ENCODE measurements around the gene CEP43.

Gene CEP43

DNA sequence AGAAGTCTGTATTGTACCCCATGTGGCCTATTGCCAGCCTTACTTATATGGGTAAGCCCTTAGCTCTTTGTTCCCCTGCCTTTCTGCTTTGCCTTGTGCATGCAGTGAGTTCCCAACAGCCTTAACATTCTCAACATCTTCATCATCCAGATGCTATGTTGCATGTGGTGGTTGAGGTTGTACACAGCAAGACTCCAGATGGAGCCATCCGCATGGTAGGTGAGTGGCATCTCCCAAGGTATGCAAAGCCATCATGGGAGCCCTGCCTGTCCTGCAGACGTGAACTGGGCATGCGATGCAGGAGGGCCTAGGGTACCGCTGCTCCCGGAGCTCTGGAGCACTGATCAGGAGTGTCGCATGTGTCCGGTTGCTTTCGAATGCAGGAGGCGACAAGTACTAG lies 16.1 kb downstream of the CEP43 start:
- DNase-seq = no peak

GRCh38 chr6:167020206-167020605 lies 21.0 kb downstream of the CEP43 start:
- DNase-seq = no peak

GRCh38 chr6:167027308-167027707 lies 28.1 kb downstream of the CEP43 start:
- DNase-seq = no peak

- DNase-seq = no peak
Observed at GRCh38 chr6:167027772-167028171, 28.6 kb downstream of the CEP43 start.

DNA sequence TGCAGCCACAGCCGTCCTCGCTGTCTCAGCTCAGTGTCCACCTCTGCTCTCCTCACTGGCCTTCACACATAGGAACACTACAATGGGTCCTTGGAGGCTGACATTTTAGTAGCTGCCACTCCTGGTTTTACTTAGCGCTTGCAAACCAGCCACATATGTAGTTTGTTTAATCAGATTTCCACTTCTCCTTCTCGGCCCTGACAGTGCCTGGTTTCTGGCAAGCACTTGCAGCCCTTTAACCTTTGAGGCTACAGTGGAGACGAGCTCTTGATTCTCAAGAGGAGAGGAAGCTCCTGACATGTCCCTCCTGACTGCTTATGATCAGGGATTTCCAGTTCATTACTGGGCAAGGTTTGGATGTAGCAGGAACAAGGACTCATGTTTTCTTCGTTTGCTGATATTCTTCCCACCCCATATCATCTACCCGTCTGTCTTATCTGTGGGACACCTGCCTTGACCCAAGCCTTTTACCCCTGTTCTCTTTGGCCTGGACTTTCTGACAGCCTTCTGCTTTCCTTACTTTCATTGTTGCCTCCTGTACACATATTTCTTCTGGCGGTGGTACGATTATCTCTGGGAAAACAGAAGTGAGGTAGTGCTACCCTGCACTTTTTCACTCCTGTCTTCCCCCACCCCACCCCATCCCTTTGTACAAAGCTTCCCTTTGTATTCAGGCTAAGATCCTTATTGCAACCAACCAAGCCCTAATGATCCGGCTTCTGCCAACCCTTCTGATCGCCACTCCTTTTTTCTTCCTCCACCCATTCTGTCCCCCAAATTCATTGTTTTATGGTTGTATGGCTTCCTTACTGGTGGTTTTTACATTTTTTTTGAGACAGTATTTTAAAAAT lies 31.2 kb downstream of the CEP43 start:
- no peak for DNase-seq

DNA sequence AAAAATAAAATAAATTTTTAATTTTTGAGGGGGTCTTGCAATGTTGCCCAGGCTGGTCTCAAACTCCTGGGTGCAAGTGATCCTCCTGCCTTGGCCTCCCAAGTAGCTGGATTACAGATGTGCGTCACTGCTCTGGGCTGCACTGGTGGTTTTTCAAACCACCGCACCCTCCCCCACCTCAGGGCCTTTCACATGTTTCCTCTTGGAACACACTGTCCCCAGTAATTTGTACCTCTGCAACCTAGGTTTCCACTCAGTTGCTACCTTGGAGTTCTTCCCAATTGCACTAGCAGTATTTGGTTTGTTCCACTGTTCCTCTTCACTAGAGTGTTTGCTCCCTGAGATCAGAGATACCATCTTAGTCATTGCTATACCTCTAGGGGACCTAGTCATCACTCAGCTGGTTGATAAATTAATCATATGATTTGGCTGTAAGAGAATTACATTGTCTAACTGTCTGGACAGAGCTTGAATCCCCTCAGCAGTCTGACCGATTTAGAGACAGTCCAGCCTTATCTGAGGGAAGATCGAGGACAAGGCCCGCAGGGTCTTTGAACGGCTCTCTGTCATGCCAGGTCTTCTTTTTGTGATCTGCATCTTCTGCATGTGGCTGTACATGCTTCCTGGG lies 32.0 kb downstream of the CEP43 start:
- DNase-seq = no peak

GRCh38 chr6:167034056-167034455 lies 34.9 kb downstream of the CEP43 start:
- no peak for DNase-seq

- DNase-seq = no peak
Observed at GRCh38 chr6:167037762-167038161, 38.6 kb downstream of the CEP43 start.

DNA sequence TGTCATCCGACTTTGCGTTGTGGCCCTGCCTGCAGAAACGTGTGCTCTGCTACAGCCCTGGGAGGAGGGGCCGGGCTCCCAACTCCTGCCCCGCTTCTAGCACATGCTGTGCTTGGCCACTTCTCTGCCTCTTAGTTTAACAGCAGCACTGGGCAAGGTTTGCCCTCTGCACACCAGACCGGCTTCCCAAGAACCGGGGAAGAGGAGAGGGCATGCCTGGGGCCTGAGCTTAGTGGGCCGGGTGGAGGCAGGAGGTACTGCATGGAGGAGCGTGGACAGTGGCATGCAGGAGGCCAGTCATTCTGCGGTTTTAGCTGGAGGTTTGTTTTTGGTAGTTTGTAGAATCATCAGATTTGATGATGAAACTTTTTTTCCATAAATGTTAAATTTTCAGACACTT lies 45.5 kb downstream of the CEP43 start:
- DNase-seq = no peak

- no peak for DNase-seq
Observed at GRCh38 chr6:167045828-167046580, 46.8 kb downstream of the CEP43 start.

DNA sequence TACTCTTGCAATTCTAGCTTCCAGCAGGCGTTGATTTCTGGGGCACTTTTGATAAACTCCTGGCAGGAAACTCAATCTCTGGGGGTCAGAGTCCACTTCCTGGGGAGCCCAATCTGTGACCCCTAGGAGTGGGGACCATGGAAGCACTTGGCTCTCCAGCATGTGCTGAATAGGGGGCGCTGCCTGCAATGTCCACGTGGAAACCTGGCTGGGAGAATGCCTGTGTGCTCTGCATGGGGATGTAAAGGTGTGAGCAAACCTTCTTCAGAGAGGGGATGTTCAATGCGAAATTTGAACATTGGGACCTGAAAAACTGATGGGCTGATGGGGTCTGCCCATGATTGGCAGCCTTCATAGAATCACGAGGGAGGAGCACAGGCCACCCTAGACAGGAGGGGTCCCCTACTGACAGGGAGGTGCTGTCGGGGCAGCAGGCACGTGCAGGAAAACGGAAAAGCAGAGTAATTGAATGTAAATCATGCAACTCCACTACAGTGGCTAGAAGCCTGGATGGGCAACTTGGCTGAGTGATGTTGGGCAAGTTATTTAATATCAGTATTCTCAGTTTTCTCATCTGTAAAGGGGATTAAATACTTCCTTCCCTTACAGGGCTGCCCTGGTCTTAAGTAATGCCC lies 47.8 kb downstream of the CEP43 start:
- DNase-seq = no peak

DNA sequence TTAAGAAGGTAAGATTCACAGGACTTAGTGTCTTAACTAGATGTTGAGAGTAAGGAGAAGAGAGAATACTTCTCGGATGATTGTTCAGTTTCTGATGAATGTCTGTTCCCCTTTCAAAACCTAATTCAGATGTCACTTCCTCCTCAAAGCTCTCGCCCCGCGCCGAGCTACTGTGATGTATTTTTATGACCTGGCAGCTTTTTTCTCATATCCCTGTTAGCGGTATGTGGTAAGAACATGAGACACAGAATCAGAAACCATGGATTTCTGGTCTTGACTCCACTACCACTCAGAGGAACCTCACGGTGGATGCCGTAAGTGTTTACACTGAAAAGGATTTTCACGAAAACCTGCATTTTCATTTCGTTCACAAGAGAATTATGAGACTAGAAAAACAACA lies 48.4 kb downstream of the CEP43 start:
- DNase-seq = peak; percentile 71

Data from activated naive CD4-positive, alpha-beta T cell treated with Interleukin-2 at 50 U/mL for 16 hours (primary cell).